SU-DHL-6 (cell line): ENCODE data around the gene PLK1.

Experiments
- H2AFZ ChIP-seq: fragments of 200-600 bp; sonication (generic); 2 replicates; pipeline ENCODE4 v1.6.1; 2014; ENCODE audit warnings: low read depth, mild to moderate bottlenecking, moderate library complexity, mixed read lengths, antibody characterized with exemption, low read length; ENCODE audit not compliant: severe bottlenecking
- H3F3A ChIP-seq: fragments of 200-600 bp; shearing (Covaris generic); 2 replicates; pipeline ENCODE4 v1.6.0; 2016; ENCODE audit warnings: antibody characterized with exemption, mild to moderate bottlenecking; ENCODE audit not compliant: insufficient read depth
- H3K27ac ChIP-seq: fragments of 200-600 bp; sonication (generic); 2 replicates; pipeline ENCODE4 v1.5.1; 2016; ENCODE audit warnings: low read depth, mild to moderate bottlenecking, low read length, moderate library complexity, mixed read lengths
- H3K27me3 ChIP-seq: fragments of 200-600 bp; sonication (generic), shearing (Covaris generic); 2 replicates; pipeline ENCODE4 v1.6.0; 2014; ENCODE audit warnings: mild to moderate bottlenecking, low read length
- H3K36me3 ChIP-seq: fragments of 200-600 bp; sonication (generic); 2 replicates; pipeline ENCODE4 v1.6.1; 2014; ENCODE audit warnings: mild to moderate bottlenecking, low read length, mixed read lengths
- H3K4me2 ChIP-seq: fragments of 300-600, 200-600 bp; shearing (Covaris generic), sonication (generic); 2 replicates; pipeline ENCODE4 v1.6.0; 2014; ENCODE audit warnings: low read length, low read depth, mild to moderate bottlenecking; ENCODE audit not compliant: poor library complexity, severe bottlenecking
- H3K4me3 ChIP-seq: fragments of 200-600 bp; sonication (generic); 2 replicates; pipeline ENCODE4 v1.5.1; 2014; ENCODE audit warnings: antibody characterized with exemption, low read length, mild to moderate bottlenecking, mixed read lengths; ENCODE audit not compliant: insufficient read depth, poor library complexity, severe bottlenecking
- H3K79me2 ChIP-seq: fragments of 200-600 bp; sonication (generic); 2 replicates; pipeline ENCODE4 v1.6.1; 2014; ENCODE audit warnings: mild to moderate bottlenecking, low read length, moderate library complexity; ENCODE audit not compliant: insufficient read depth
- H3K9ac ChIP-seq: fragments of 200-600 bp; sonication (generic); 2 replicates; pipeline ENCODE4 v1.7.0; 2014; ENCODE audit warnings: mild to moderate bottlenecking, low read length
- H3K9me2 ChIP-seq: fragments of 200-600 bp; sonication (generic); replicated peaks from 2 replicates; pipeline ENCODE4 v1.6.1; 2014; ENCODE audit warnings: low read length; ENCODE audit not compliant: insufficient read depth
- H3K9me3 ChIP-seq: fragments of 200-600 bp; sonication (generic); 2 replicates; pipeline ENCODE4 v1.6.1; 2014; ENCODE audit warnings: low read length, mixed read lengths; ENCODE audit not compliant: insufficient read depth
- H4K20me1 ChIP-seq: fragments of 200-600 bp; sonication (generic); 2 replicates; pipeline ENCODE4 v1.6.1; 2014; ENCODE audit warnings: low read depth, mild to moderate bottlenecking, antibody characterized with exemption, low read length, moderate library complexity, mixed read lengths
- EZH2phosphoT487 ChIP-seq: fragments of 200-600 bp; sonication (generic), shearing (Covaris generic); conservative IDR thresholded peaks from 2 replicates; pipeline ENCODE4 v1.6.1; 2018; ENCODE audit warnings: mild to moderate bottlenecking, antibody characterized with exemption, low read length, moderate library complexity, mixed read lengths
- TF ChIP-seq, protein P1 (sequence below): fragments of 200-600 bp; sonication (generic); IDR thresholded peaks from one replicate; pipeline ENCODE4 v1.5.1; 2017; ENCODE audit warnings: antibody characterized with exemption, mild to moderate bottlenecking, low read length, moderate library complexity; ENCODE audit not compliant: insufficient read depth, poor library complexity, severe bottlenecking

The PLK1 gene

GRCh38 chr16:23701045-23701444 lies 22.4 kb downstream of the PLK1 start:
- Histone ChIP-seq H3K27ac (no peak overlapping the region), H3K36me3 (no peaks in the 10 kb centered on the region), H3F3A (no peaks in the 10 kb centered on the region), H3K9me2 (no peaks in the 10 kb centered on the region), H4K20me1 (no peaks in the 10 kb centered on the region), H3K4me2 (no peak overlapping the region), H3K4me3 (no peak overlapping the region), H3K79me2 (no peaks in the 10 kb centered on the region), H3K27me3 (no peaks in the 10 kb centered on the region), H2AFZ (no peak overlapping the region), H3K9ac (no peak overlapping the region), H3K9me3 (no peaks in the 10 kb centered on the region)
- no peak for TF ChIP-seq EZH2phosphoT487
- TF ChIP-seq, protein P1, sequence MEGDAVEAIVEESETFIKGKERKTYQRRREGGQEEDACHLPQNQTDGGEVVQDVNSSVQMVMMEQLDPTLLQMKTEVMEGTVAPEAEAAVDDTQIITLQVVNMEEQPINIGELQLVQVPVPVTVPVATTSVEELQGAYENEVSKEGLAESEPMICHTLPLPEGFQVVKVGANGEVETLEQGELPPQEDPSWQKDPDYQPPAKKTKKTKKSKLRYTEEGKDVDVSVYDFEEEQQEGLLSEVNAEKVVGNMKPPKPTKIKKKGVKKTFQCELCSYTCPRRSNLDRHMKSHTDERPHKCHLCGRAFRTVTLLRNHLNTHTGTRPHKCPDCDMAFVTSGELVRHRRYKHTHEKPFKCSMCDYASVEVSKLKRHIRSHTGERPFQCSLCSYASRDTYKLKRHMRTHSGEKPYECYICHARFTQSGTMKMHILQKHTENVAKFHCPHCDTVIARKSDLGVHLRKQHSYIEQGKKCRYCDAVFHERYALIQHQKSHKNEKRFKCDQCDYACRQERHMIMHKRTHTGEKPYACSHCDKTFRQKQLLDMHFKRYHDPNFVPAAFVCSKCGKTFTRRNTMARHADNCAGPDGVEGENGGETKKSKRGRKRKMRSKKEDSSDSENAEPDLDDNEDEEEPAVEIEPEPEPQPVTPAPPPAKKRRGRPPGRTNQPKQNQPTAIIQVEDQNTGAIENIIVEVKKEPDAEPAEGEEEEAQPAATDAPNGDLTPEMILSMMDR = no peak

DNA sequence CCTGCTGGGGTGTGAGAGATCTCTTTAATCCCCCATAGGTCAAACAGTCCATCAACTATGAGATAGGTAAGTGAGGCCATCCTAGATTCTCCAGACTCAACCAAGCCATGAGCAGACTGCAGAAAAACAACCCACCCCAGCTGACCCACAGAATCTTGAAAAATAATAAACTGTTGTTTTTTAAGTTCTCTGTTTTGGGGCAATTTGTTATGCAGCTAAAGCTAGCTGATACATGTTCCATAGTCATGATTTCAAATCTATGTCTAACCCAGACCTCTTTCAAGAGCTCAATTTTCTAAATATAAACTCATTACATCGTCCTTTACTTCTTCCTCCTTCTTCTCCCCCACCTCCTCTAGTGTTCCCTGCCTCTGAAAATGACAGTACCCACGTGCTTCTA lies 24.3 kb downstream of the PLK1 start:
- H3K4me3 ChIP-seq = no peak overlapping the region
- H4K20me1 ChIP-seq = no peaks in the 10 kb centered on the region
- no peaks in the 10 kb centered on the region for H3K79me2 ChIP-seq
- H3K9ac ChIP-seq = no peak overlapping the region
- no peak overlapping the region for H3K27ac ChIP-seq
- TF ChIP-seq EZH2phosphoT487 = no peak
- TF ChIP-seq, protein P1 = no peak
- H3K9me2 ChIP-seq = no peaks in the 10 kb centered on the region
- no peaks in the 10 kb centered on the region for H3K27me3 ChIP-seq
- no peak overlapping the region for H2AFZ ChIP-seq
- no peaks in the 10 kb centered on the region for H3F3A ChIP-seq
- no peak overlapping the region for H3K4me2 ChIP-seq
- no peaks in the 10 kb centered on the region for H3K36me3 ChIP-seq
- no peaks in the 10 kb centered on the region for H3K9me3 ChIP-seq

GRCh38 chr16:23704772-23705516 lies 26.3 kb downstream of the PLK1 start:
- H3K4me3 ChIP-seq = no peak overlapping the region
- no peak overlapping the region for H3K9ac ChIP-seq
- H3K27ac ChIP-seq = no peak overlapping the region
- no peaks in the 10 kb centered on the region for H4K20me1 ChIP-seq
- no peaks in the 10 kb centered on the region for H3K36me3 ChIP-seq
- H3K79me2 ChIP-seq = no peaks in the 10 kb centered on the region
- no peaks in the 10 kb centered on the region for H3F3A ChIP-seq
- no peaks in the 10 kb centered on the region for H3K27me3 ChIP-seq
- no peak overlapping the region for H2AFZ ChIP-seq
- H3K9me2 ChIP-seq = no peaks in the 10 kb centered on the region
- no peak overlapping the region for H3K4me2 ChIP-seq
- TF ChIP-seq, protein P1 = no peak
- no peak for TF ChIP-seq EZH2phosphoT487
- H3K9me3 ChIP-seq = no peaks in the 10 kb centered on the region; the same call in 1 of the 2 replicates
